T-helper 2 cell treated with Interferon-gamma antibody and Interleukin-4, amounts not matched to agents 5 μg/mL and 100 μg/mL, for 36 hours (primary cell): Measurements from ENCODE around the gene CAPN8.
A peak's percentile ranks its signal among the peaks of the same experiment; 100 is the strongest.
"Not testable (repeated sequence)": the region's sequence is repeated elsewhere in the genome, so short reads cannot be mapped to it uniquely, and the experiment has no call there.

Experiments used
- DNase-seq: peaks from one replicate; pipeline ENCODE4 v3.0.0; 2021; ENCODE audit warnings: low spot score
- H3K27ac Mint-ChIP-seq: one replicate; pipeline ENCODE4 v1.8.0; 2021; ENCODE audit warnings: mild to moderate bottlenecking, mixed read lengths
- H3K27me3 Mint-ChIP-seq: one replicate; pipeline ENCODE4 v1.8.0; 2021; ENCODE audit warnings: low read depth, mixed read lengths
- H3K36me3 Mint-ChIP-seq: one replicate; pipeline ENCODE4 v1.8.0; 2021; ENCODE audit warnings: low read depth, mixed read lengths
- H3K4me1 Mint-ChIP-seq: one replicate; pipeline ENCODE4 v1.8.0; 2021; ENCODE audit warnings: low read depth, mixed read lengths
- H3K4me3 Mint-ChIP-seq: one replicate; pipeline ENCODE4 v1.8.0; 2022; ENCODE audit warnings: mild to moderate bottlenecking, moderate library complexity, mixed read lengths
- H3K9me3 Mint-ChIP-seq: one replicate; pipeline ENCODE4 v1.8.0; 2021; ENCODE audit warnings: mixed read lengths

CAPN8 gene

DNA sequence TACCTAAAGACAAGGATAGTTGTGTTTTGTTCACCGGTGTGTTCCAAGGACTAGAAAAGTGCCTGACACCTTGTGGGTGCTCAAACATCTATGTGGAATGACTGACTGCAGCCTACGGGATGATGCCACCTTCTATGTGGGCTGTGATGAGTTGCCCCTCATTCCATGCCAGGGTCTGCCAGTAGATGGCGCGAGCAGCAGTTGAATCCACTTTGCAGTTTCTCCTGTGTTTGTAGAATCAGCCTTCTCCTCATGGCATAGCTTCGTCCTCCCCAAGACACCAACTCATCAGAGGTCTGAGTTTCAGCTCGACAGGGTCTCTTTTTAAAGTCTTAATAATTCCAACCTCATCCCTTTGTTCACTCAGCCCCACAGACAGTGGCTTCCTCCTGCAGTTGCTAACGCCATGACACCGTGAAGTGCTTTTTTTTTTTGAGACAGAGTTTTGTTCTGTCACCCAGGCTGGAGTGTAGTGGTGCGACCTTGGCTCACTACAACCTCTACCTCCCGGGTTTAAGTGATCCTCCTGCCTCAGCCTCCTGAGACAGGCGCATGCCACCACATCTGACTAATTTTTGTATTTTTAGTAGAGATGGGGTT lies 133.7 kb downstream of the CAPN8 start:
- Mint-ChIP-seq H3K36me3 (no peaks in the 10 kb centered on the region), H3K9me3 (no peaks in the 10 kb centered on the region), H3K4me1 (no peaks in the 10 kb centered on the region), H3K27ac (no peak overlapping the region), H3K27me3 (peaks cover 3% of the 10 kb centered on the region), H3K4me3 (no peak overlapping the region)
- DNase-seq, result peak; percentile 19

GRCh38 chr1:223525957-223526356 lies 139.5 kb downstream of the CAPN8 start:
- no peaks in the 10 kb centered on the region for H3K9me3 Mint-ChIP-seq
- no peaks in the 10 kb centered on the region for H3K4me1 Mint-ChIP-seq
- DNase-seq, result no peak
- no peaks in the 10 kb centered on the region for H3K36me3 Mint-ChIP-seq
- H3K27ac Mint-ChIP-seq, result no peak overlapping the region
- no peak overlapping the region for H3K4me3 Mint-ChIP-seq
- no peaks in the 10 kb centered on the region for H3K27me3 Mint-ChIP-seq

DNA sequence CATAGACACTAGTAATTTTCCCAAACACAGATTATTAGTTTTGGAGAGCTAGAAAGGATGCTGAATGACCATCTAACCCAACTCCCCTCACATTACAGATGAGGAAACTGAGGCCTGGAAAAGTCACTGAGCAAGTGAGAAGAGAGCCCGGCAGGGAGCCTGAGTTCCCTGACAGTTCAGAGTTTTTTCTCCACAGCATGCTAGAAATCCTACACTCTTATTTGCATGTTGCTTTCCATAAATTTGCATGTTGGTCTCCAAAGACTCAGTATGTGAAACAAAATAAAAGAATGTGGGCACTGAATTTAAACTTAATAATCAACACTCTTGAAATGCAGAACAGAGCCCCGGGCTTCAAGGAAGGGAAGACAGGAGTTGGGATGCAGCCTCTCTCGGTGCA lies 140.0 kb downstream of the CAPN8 start:
- DNase-seq, result no peak
- H3K4me3 Mint-ChIP-seq, result no peak overlapping the region
- no peaks in the 10 kb centered on the region for H3K36me3 Mint-ChIP-seq
- no peak overlapping the region for H3K27ac Mint-ChIP-seq
- H3K4me1 Mint-ChIP-seq, result no peaks in the 10 kb centered on the region
- no peaks in the 10 kb centered on the region for H3K9me3 Mint-ChIP-seq
- no peaks in the 10 kb centered on the region for H3K27me3 Mint-ChIP-seq

DNA sequence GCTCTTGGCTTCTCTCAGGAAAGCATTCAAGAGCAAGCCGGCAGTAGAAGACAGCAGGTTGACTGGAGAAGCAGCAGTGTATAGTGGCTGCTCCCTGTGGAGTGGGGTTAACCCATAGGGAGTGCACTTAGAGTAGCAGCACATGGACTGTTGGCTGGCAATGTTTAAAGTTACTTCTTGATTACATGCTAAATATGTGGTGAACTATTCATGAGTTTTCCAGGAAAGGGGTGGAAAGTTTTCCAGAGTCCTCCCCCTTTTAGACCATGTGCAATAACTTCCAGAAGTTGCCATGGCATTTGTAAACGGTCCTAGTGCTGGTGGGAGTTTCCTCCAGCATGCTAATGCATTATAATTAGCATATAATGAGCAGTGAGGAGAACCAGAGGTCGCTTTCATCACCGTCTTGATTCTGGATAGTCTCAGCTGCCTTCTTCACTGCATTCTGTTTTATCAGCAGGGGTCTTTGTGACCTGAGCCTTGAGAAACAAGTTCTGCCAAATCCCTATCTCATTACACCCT lies 140.5 kb downstream of the CAPN8 start:
- Mint-ChIP-seq H3K9me3 (no peaks in the 10 kb centered on the region), H3K27ac (no peak overlapping the region), H3K4me1 (no peaks in the 10 kb centered on the region), H3K4me3 (no peak overlapping the region), H3K36me3 (no peaks in the 10 kb centered on the region), H3K27me3 (no peaks in the 10 kb centered on the region)
- no peak for DNase-seq

GRCh38 chr1:223521150-223521549 lies 144.4 kb downstream of the CAPN8 start:
- H3K27ac Mint-ChIP-seq, result no peak overlapping the region
- H3K4me3 Mint-ChIP-seq, result no peak overlapping the region
- H3K27me3 Mint-ChIP-seq, result no peaks in the 10 kb centered on the region
- no peak for DNase-seq
- H3K36me3 Mint-ChIP-seq, result no peaks in the 10 kb centered on the region
- H3K4me1 Mint-ChIP-seq, result no peaks in the 10 kb centered on the region
- no peaks in the 10 kb centered on the region for H3K9me3 Mint-ChIP-seq

DNA sequence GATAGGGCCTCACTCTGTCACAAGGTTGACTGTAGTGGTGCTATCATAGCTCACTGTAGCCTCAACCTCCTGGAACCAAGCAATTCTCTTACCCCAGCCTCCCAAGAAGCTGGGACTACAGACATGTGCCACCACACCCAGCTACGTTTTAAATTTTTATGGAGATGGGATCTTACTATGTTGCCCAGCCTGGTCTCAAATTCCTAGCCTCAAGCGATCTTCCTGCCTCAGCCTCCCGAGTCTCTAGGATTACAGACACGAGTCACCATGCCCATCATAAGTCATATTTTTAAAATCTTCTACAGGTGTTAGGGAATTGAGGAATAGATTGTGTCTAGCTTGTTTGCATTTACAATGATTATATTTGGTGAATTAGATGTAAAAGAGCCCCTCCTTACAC lies 145.3 kb downstream of the CAPN8 start:
- no peak overlapping the region for H3K4me3 Mint-ChIP-seq
- no peaks in the 10 kb centered on the region for H3K27me3 Mint-ChIP-seq
- H3K36me3 Mint-ChIP-seq, result no peaks in the 10 kb centered on the region
- H3K4me1 Mint-ChIP-seq, result peaks cover 2% of the 10 kb centered on the region
- DNase-seq, result no peak
- H3K27ac Mint-ChIP-seq, result no peak overlapping the region
- H3K9me3 Mint-ChIP-seq, result no peaks in the 10 kb centered on the region

DNA sequence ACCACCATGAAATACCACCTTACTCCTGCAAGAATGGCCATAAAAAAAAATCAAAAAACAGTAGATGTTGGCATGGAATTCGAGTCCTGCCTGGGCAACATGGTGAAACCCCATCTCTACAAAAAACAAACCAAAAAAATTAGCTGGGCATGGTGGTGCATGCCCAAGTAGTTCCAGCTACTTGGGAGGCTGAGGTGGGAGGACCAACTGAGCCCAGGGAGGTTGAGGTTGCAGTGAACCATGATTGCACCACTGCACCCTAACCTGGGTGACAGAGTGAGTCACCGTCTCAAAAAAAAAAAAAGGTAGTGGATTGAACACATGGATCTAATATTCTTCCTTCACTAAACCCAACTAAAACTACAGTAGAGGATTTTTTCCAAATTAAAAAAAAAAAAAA lies 146.4 kb downstream of the CAPN8 start:
- Mint-ChIP-seq H3K27ac (no peak overlapping the region), H3K36me3 (no peaks in the 10 kb centered on the region), H3K4me1 (peaks cover 10% of the 10 kb centered on the region), H3K4me3 (no peak overlapping the region), H3K9me3 (no peaks in the 10 kb centered on the region), H3K27me3 (no peaks in the 10 kb centered on the region)
- DNase-seq, result no peak

DNA sequence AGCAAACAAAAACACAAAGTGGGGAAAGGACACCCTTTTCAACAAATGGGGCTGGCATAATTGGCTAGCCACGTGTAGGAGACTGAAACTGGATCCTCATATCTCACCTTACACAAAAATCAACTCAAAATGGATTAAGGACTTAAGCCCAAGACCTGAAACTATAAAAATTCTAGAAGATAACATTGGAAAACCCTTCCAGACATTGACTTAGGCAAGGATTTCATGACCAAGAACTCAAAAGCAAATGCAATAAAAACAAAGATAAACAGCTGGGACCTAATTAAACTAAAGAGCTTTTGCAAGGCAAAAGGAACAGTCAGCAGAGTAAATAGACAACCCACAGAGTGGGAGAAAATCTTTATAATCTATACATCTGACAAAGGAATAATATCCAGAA lies 146.9 kb downstream of the CAPN8 start:
- not testable (repeated sequence) for H3K27me3 Mint-ChIP-seq, H3K9me3 Mint-ChIP-seq

DNA sequence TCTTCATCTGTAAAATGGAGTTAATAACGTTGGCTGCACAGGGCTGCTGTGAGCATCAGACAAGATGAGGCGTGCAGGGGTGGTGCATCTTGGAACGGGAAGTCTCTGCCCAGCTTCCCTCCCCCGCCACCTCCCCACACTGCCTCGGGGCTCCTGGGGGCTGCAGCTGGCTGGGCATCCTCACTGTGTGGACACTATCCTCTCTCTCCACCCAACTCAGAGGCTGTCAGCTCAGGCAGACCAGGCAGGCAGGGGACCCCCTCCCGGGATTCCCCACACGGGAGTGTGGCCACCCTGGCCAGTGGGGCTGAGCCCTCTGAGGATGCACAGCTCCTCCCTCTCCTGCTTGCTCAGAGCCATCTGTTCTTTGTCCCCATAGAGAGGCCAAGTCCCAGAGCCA lies 149.6 kb downstream of the CAPN8 start:
- Mint-ChIP-seq H3K36me3 (no peaks in the 10 kb centered on the region), H3K4me1 (peaks cover 11% of the 10 kb centered on the region), H3K9me3 (no peaks in the 10 kb centered on the region), H3K27me3 (no peaks in the 10 kb centered on the region), H3K4me3 (peak overlapping the region; percentile 57), H3K27ac (peak overlapping the region; percentile 81)
- DNase-seq, result no peak

More for the DNA sequence above, 146.9 kb downstream of the CAPN8 start:
- not testable (repeated sequence) for DNase-seq, H3K36me3 Mint-ChIP-seq, H3K27ac Mint-ChIP-seq, H3K4me3 Mint-ChIP-seq
- H3K4me1 Mint-ChIP-seq, result peaks cover 11% of the 10 kb centered on the region

DNA sequence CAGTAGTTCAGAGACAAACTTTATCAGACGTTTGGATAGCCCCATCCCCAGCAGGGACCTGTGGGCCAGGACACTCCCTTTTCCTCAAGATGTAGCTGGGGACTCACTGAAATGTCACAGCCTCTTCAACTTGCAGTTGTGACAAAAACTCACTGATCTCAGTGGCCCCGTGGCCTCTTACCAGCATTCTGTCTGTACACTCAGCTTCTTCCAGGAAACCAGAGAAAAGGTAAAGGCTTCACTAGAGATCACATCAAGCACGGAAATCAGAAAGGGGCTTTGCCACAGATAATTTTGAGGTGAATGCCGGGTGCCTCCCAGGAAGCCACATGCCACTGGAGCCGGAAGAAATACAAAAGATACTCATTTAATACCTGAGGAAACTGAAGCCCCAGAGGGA lies 150.1 kb downstream of the CAPN8 start:
- H3K4me1 Mint-ChIP-seq, result peaks cover 11% of the 10 kb centered on the region
- no peaks in the 10 kb centered on the region for H3K36me3 Mint-ChIP-seq
- peak overlapping the region; percentile 57 for H3K4me3 Mint-ChIP-seq
- no peaks in the 10 kb centered on the region for H3K27me3 Mint-ChIP-seq
- H3K9me3 Mint-ChIP-seq, result peaks cover 3% of the 10 kb centered on the region
- DNase-seq, result peak; percentile 35
- peak overlapping the region; percentile 81 for H3K27ac Mint-ChIP-seq

- Mint-ChIP-seq H3K9me3 (peaks cover 7% of the 10 kb centered on the region), H3K4me1 (peaks cover 11% of the 10 kb centered on the region), H3K27me3 (no peaks in the 10 kb centered on the region), H3K36me3 (no peaks in the 10 kb centered on the region), H3K27ac (peak overlapping the region; percentile 81), H3K4me3 (peak overlapping the region; percentile 57)
- DNase-seq, result no peak
Observed at GRCh38 chr1:223514644-223515043, 150.9 kb downstream of the CAPN8 start.

- Mint-ChIP-seq H3K9me3 (peaks cover 7% of the 10 kb centered on the region), H3K36me3 (no peaks in the 10 kb centered on the region), H3K27ac (no peak overlapping the region), H3K4me3 (no peak overlapping the region), H3K4me1 (peaks cover 11% of the 10 kb centered on the region), H3K27me3 (no peaks in the 10 kb centered on the region)
- no peak for DNase-seq
Observed at GRCh38 chr1:223513309-223513708, 152.2 kb downstream of the CAPN8 start.

- no peaks in the 10 kb centered on the region for H3K27me3 Mint-ChIP-seq
- H3K36me3 Mint-ChIP-seq, result no peaks in the 10 kb centered on the region
- H3K4me1 Mint-ChIP-seq, result peaks cover 11% of the 10 kb centered on the region
- H3K27ac Mint-ChIP-seq, result no peak overlapping the region
- H3K9me3 Mint-ChIP-seq, result peaks cover 7% of the 10 kb centered on the region
- no peak for DNase-seq
- no peak overlapping the region for H3K4me3 Mint-ChIP-seq
Observed at GRCh38 chr1:223512057-223512456, 153.4 kb downstream of the CAPN8 start.

- Mint-ChIP-seq H3K4me3 (no peak overlapping the region), H3K4me1 (no peaks in the 10 kb centered on the region), H3K27ac (no peak overlapping the region), H3K27me3 (no peaks in the 10 kb centered on the region), H3K9me3 (peaks cover 7% of the 10 kb centered on the region), H3K36me3 (no peaks in the 10 kb centered on the region)
- no peak for DNase-seq
Observed at GRCh38 chr1:223508796-223509195, 156.7 kb downstream of the CAPN8 start.

DNA sequence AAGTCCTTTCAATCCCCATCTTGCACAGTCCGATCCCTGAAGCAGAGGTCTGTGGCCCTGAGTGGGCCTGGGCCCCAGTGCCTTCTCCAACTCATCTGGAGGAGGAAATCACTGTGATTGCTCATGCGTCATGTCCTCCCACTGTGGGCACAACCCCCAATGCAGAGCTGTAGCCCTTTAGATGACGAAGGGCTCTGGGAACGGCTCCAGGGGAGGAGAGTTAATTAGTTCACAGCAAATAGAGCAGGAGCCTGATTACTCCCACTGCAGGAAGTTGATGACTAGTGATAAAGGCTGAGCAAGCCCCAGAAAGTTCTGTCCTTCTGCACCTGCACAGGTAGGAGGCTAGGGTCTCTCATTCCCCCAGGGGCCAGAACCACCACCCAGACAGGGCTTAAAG lies 160.8 kb downstream of the CAPN8 start:
- Mint-ChIP-seq H3K27me3 (no peaks in the 10 kb centered on the region), H3K4me3 (no peak overlapping the region), H3K4me1 (no peaks in the 10 kb centered on the region), H3K36me3 (no peaks in the 10 kb centered on the region), H3K9me3 (no peaks in the 10 kb centered on the region), H3K27ac (no peak overlapping the region)
- no peak for DNase-seq
